NCI-H1436 (cell line): ENCODE data around the gene ZNF611.
"Not testable (repeated sequence)": the region's sequence is repeated elsewhere in the genome, so short reads cannot be mapped to it uniquely, and the experiment has no call there.

Source experiments
- DNase-seq: peaks from one replicate; lab custom pipeline; 2025; lab: John Stamatoyannopoulos, UW

The ZNF611 gene

GRCh38 chr19:52734893-52735661 is at the start of gene ZNF611:
Gene ZNF611, minus strand, starts transcription at chr19:52735044. Its CDS starts 19,150 bp downstream, at chr19:52715894.
- DNase-seq = peak; percentile 98

GRCh38 chr19:52782864-52783263 is 48.0 kb upstream of the ZNF611 start:
- not testable (repeated sequence) for DNase-seq

- no peak for DNase-seq
Measured at GRCh38 chr19:52778811-52779210, 44.0 kb upstream of the ZNF611 start.

- not testable (repeated sequence) for DNase-seq
Measured at GRCh38 chr19:52756447-52756846, 21.6 kb upstream of the ZNF611 start.

- no peak for DNase-seq
Measured at GRCh38 chr19:52749780-52750179, 14.9 kb upstream of the ZNF611 start.

- DNase-seq = no peak
Measured at GRCh38 chr19:52748336-52748950, 13.6 kb upstream of the ZNF611 start.

GRCh38 chr19:52745919-52746318 is 11.1 kb upstream of the ZNF611 start:
- DNase-seq = peak; percentile 71

- no peak for DNase-seq
Measured at GRCh38 chr19:52743091-52743490, 8.2 kb upstream of the ZNF611 start.

- DNase-seq = no peak
Measured at GRCh38 chr19:52742516-52742915, 7.7 kb upstream of the ZNF611 start.

- no peak for DNase-seq
Measured at GRCh38 chr19:52741951-52742485, 7.2 kb upstream of the ZNF611 start.

- not testable (repeated sequence) for DNase-seq
Measured at GRCh38 chr19:52741371-52741770, 6.5 kb upstream of the ZNF611 start.

- no peak for DNase-seq
Measured at GRCh38 chr19:52739576-52739975, 4.7 kb upstream of the ZNF611 start.

- DNase-seq = no peak
Measured at GRCh38 chr19:52735734-52736133, 890 bp upstream of the ZNF611 start.

- DNase-seq = no peak
Measured at GRCh38 chr19:52734331-52734892, 432 bp downstream of the ZNF611 start.

- DNase-seq = not testable (repeated sequence)
Measured at GRCh38 chr19:52726051-52726450, 8.8 kb downstream of the ZNF611 start.

GRCh38 chr19:52725528-52725961 is 9.3 kb downstream of the ZNF611 start:
- no peak for DNase-seq

GRCh38 chr19:52724701-52725514 is 9.9 kb downstream of the ZNF611 start:
- DNase-seq = no peak

GRCh38 chr19:52723907-52724598 is 10.8 kb downstream of the ZNF611 start:
- DNase-seq = not testable (repeated sequence)

- no peak for DNase-seq
Measured at GRCh38 chr19:52722062-52723003, 12.5 kb downstream of the ZNF611 start.

- DNase-seq = not testable (repeated sequence)
Measured at GRCh38 chr19:52720541-52720940, 14.3 kb downstream of the ZNF611 start.
